ENCODE results near the gene GREM2. TPM values are rescaled to one million over a fixed set of nuclear protein-coding genes. Genes with fewer than 3 reads are reported as not detected.

GREM2 gene
- total RNA-seq, 4 donors from 2014 or later = 1.8 to 8.9 (median 3.3) TPM

DNA sequence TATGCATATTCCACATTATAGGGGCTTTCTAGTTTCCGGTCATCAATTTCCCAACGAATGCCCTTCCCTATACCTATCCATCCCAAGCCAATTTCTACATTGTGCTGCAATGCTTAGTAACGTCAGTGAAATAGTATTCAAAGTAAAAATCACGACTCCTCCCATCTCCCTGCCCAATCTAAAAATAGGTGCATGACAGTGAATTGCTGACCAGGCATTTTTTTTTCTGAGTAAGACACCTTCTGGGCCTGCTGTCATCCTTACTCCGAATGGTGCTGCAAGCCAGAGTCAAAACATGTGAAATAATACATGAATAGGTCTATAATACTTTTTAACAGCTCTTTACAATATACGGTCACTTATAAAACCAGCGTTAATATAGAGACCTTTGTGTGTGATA, 120.2 kb downstream of the GREM2 start:
- no peak for ATAC-seq
- H3K4me1 ChIP-seq = no peaks in the 10 kb centered on the region
- H3K9me3 ChIP-seq = no peaks in the 10 kb centered on the region
- no peak overlapping the region for H3K4me3 ChIP-seq
- no peaks in the 10 kb centered on the region for H3K27me3 ChIP-seq
- WGBS, 2 donors (ENCODE audit: low coverage in 1 of 2) = 75 to 91% methylated on average over 4 to 7 of the region's 7 CpGs
- no peak overlapping the region for H3K27ac ChIP-seq
- H3K36me3 ChIP-seq = no peaks in the 10 kb centered on the region
- TF ChIP-seq POLR2A (IDR thresholded peaks at IDR 0.05) (no peak), EP300 (IDR thresholded peaks at IDR 0.05) (no peak), POLR2AphosphoS5 (IDR thresholded peaks at IDR 0.05) (no peak)
- TF ChIP-seq, protein P1, sequence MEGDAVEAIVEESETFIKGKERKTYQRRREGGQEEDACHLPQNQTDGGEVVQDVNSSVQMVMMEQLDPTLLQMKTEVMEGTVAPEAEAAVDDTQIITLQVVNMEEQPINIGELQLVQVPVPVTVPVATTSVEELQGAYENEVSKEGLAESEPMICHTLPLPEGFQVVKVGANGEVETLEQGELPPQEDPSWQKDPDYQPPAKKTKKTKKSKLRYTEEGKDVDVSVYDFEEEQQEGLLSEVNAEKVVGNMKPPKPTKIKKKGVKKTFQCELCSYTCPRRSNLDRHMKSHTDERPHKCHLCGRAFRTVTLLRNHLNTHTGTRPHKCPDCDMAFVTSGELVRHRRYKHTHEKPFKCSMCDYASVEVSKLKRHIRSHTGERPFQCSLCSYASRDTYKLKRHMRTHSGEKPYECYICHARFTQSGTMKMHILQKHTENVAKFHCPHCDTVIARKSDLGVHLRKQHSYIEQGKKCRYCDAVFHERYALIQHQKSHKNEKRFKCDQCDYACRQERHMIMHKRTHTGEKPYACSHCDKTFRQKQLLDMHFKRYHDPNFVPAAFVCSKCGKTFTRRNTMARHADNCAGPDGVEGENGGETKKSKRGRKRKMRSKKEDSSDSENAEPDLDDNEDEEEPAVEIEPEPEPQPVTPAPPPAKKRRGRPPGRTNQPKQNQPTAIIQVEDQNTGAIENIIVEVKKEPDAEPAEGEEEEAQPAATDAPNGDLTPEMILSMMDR (IDR thresholded peaks at IDR 0.05) = no peak

DNA sequence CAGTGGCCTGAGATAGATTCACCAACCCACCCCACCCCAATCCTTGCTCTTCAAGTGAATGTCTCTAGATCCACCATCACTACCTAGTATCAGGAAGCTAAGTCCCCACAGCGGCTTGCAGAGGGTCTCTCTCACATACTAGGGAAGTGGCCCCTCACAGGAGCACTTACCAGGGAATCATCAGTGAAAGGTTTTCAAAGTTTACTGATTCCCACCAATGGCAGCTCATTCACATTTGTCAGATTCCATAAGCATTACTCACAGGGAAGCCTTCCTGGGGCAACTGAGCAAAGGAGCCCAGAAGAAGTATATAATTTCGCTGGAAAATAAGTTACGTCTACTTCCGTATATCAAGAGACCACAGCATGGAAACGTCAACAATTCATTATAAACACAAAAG, 120.8 kb downstream of the GREM2 start:
- Histone ChIP-seq H3K27ac (no peak overlapping the region), H3K9me3 (no peaks in the 10 kb centered on the region), H3K27me3 (no peaks in the 10 kb centered on the region), H3K4me3 (no peak overlapping the region), H3K36me3 (no peaks in the 10 kb centered on the region), H3K4me1 (no peaks in the 10 kb centered on the region)
- no peak for ATAC-seq
- WGBS, 2 donors (ENCODE audit: low coverage in 1 of 2) = 73 to 83% methylated on average over 5 of the region's 5 CpGs
- TF ChIP-seq POLR2A (IDR thresholded peaks at IDR 0.05) = no peak
- no peak for TF ChIP-seq EP300 (IDR thresholded peaks at IDR 0.05)
- TF ChIP-seq, protein P1 (IDR thresholded peaks at IDR 0.05) = no peak
- TF ChIP-seq POLR2AphosphoS5 (IDR thresholded peaks at IDR 0.05) = no peak

DNA sequence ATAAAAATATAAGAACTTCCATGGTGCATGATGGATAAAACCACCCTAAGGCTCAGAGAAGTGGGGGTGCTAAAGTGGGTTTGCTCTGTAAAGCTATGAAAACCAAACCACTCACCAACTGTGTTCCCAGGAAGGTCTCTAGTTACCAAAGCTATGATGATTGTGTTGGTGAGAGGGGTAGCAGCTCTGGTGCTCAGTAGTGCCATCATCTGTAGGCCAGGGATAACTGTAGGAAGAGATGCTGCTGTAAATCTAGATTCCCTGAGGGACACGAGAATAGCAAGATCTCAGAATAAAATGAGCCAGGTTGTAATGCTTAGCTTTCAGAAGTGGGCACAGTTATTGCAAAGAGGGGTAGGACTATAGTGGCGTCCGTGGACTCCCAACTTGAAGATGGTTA, 124.5 kb downstream of the GREM2 start:
- H3K9me3 ChIP-seq = no peaks in the 10 kb centered on the region
- no peaks in the 10 kb centered on the region for H3K36me3 ChIP-seq
- TF ChIP-seq, protein P1 (IDR thresholded peaks at IDR 0.05) = no peak
- TF ChIP-seq POLR2A (IDR thresholded peaks at IDR 0.05) (no peak), POLR2AphosphoS5 (IDR thresholded peaks at IDR 0.05) (no peak), EP300 (IDR thresholded peaks at IDR 0.05) (no peak)
- WGBS, 2 donors (ENCODE audit: low coverage in 1 of 2) = 71 to 75% methylated on average over 1 to 3 of the region's 3 CpGs
- H3K27me3 ChIP-seq = no peaks in the 10 kb centered on the region
- ATAC-seq = no peak
- no peak overlapping the region for H3K4me3 ChIP-seq
- H3K27ac ChIP-seq = no peak overlapping the region
- H3K4me1 ChIP-seq = no peaks in the 10 kb centered on the region

DNA sequence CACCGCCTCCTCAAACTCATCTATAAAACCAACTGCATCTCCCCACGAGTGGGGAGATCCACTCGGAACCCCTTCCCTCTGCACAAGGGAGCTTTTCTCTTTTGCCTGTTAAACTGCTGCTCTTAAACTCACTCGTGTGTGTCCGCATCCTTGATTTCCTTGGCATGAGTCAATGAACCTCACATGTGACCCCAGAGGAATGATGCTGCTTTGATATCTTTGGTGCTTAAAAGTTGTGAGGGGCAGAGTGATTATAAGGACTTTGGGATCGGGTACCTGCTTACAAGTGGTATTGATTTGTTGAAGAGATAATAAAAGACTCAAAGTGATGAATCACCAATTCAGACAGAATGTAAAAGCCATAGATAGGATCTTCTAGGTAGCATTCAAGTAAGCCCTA, 125.3 kb downstream of the GREM2 start:
- no peak for ATAC-seq
- H3K9me3 ChIP-seq = no peaks in the 10 kb centered on the region
- H3K27me3 ChIP-seq = no peaks in the 10 kb centered on the region
- TF ChIP-seq POLR2A (IDR thresholded peaks at IDR 0.05) (no peak), EP300 (IDR thresholded peaks at IDR 0.05) (no peak), POLR2AphosphoS5 (IDR thresholded peaks at IDR 0.05) (no peak)
- TF ChIP-seq, protein P1 (IDR thresholded peaks at IDR 0.05) = no peak
- H3K4me3 ChIP-seq = no peak overlapping the region
- H3K4me1 ChIP-seq = no peaks in the 10 kb centered on the region
- no peak overlapping the region for H3K27ac ChIP-seq
- no peaks in the 10 kb centered on the region for H3K36me3 ChIP-seq
- WGBS, 2 donors (ENCODE audit: low coverage in 1 of 2) = 70 to 80% methylated on average over 6 of the region's 6 CpGs

DNA sequence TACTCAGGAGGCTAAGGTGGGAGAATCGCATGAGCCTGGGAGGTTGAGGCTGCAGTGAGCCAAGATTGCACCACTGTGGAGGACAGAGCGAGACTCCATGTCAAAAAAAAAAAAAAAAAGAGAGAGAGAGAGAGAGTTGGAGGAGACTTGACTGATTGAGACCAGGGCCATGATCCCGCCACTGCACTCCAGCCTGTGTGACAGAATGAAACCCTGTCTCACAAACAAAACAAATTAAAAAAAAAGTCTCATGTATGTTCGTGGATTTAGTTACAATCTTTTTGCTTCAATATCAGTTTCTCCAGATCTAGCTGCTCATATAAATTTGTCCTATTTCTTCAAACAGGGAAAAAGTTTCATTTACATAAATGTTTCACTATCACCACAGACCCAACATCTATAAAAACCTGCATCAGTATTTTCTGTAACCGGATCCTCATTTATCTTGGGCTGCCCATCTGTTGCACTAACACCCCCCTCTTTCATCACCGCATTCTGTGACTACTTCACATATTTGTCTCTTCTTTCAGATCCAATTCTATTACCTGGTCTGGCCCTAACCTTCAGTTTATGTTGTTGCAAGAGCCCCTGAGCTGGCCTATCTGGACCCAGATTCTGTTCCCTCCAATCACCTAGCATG, 127.0 kb downstream of the GREM2 start:
- 84 to 85% methylated on average over 5 to 6 of the region's 6 CpGs for WGBS, 2 donors (ENCODE audit: low coverage in 1 of 2)
- no peaks in the 10 kb centered on the region for H3K36me3 ChIP-seq
- H3K27me3 ChIP-seq = no peaks in the 10 kb centered on the region
- no peak for ATAC-seq
- H3K9me3 ChIP-seq = no peaks in the 10 kb centered on the region
- no peak overlapping the region for H3K4me3 ChIP-seq
- no peak for TF ChIP-seq EP300 (IDR thresholded peaks at IDR 0.05)
- TF ChIP-seq POLR2A (IDR thresholded peaks at IDR 0.05) = no peak
- TF ChIP-seq POLR2AphosphoS5 (IDR thresholded peaks at IDR 0.05) = no peak
- TF ChIP-seq, protein P1 (IDR thresholded peaks at IDR 0.05) = no peak
- no peaks in the 10 kb centered on the region for H3K4me1 ChIP-seq
- no peak overlapping the region for H3K27ac ChIP-seq

All from gastroesophageal sphincter (tissue), 4 donors.